Neutrophil (primary cell): ENCODE results near the gene FOXA3.
A peak's percentile ranks its signal among the peaks of the same experiment; 100 is the strongest.

ENCODE experiments used
- H3K27ac ChIP-seq: fragments of 200-600 bp; sonication (generic); 2 replicates; pipeline ENCODE4 v1.5.1; 2016; ENCODE audit warnings: mild to moderate bottlenecking, moderate library complexity
- H3K27me3 ChIP-seq: fragments of 200-600 bp; sonication (generic); 2 replicates; pipeline ENCODE4 v1.6.0; 2016; ENCODE audit warnings: mild to moderate bottlenecking
- H3K36me3 ChIP-seq: fragments of 200-600 bp; sonication (generic); 2 replicates; pipeline ENCODE4 v1.5.1; 2017
- H3K4me1 ChIP-seq, 2 experiments: fragments of 200-600 bp in 1 of 2; sonication (generic) in 1 of 2; 1 replicate in 1 of 2; 2 replicates in 1 of 2; pipeline versions ENCODE4 v1.5.1 to v1.6.1; 2013 to 2016; ENCODE audit warnings: low read depth in 1 of 2, low read length in 1 of 2, mild to moderate bottlenecking in 1 of 2, moderate library complexity in 1 of 2; ENCODE audit not compliant: control insufficient read depth in 1 of 2, insufficient read depth in 1 of 2
- H3K4me3 ChIP-seq, 2 experiments: fragments of 200-600 bp in 1 of 2; sonication (generic) in 1 of 2; 1 replicate in 1 of 2; 2 replicates in 1 of 2; pipeline ENCODE4 v1.5.1; 2013 to 2016; ENCODE audit warnings: low read depth in 1 of 2, low read length in 1 of 2, mild to moderate bottlenecking in 1 of 2, moderate library complexity in 1 of 2
- H3K9me3 ChIP-seq: fragments of 200-600 bp; sonication (generic); 2 replicates; pipeline ENCODE4 v1.5.1; 2016
- TF ChIP-seq, protein P1 (sequence below): fragments of 200-600 bp; sonication (generic); IDR thresholded peaks from 2 replicates; pipeline ENCODE4 v1.5.1; 2016; ENCODE audit warnings: antibody characterized with exemption

The FOXA3 gene

GRCh38 chr19:45885556-45886426 is 21.7 kb downstream of the FOXA3 start, which contains the start of gene IRF2BP1:
Gene IRF2BP1 (minus strand): TSS chr19:45886141. CDS start chr19:45885774, 367 bp downstream.
- Histone ChIP-seq H3K27ac (peak within 1 kb of the TSS; percentile 90), H3K4me1 (peaks cover 26 to 42% of the 10 kb centered on the region in 2 experiments), H3K27me3 (peaks cover 24% of the 10 kb centered on the region), H3K9me3 (no peaks in the 10 kb centered on the region), H3K4me3 (peak within 1 kb of the TSS; percentile 76 to 83), H3K36me3 (peaks cover 12% of the 10 kb centered on the region)
- TF ChIP-seq, protein P1, sequence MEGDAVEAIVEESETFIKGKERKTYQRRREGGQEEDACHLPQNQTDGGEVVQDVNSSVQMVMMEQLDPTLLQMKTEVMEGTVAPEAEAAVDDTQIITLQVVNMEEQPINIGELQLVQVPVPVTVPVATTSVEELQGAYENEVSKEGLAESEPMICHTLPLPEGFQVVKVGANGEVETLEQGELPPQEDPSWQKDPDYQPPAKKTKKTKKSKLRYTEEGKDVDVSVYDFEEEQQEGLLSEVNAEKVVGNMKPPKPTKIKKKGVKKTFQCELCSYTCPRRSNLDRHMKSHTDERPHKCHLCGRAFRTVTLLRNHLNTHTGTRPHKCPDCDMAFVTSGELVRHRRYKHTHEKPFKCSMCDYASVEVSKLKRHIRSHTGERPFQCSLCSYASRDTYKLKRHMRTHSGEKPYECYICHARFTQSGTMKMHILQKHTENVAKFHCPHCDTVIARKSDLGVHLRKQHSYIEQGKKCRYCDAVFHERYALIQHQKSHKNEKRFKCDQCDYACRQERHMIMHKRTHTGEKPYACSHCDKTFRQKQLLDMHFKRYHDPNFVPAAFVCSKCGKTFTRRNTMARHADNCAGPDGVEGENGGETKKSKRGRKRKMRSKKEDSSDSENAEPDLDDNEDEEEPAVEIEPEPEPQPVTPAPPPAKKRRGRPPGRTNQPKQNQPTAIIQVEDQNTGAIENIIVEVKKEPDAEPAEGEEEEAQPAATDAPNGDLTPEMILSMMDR = peak; percentile 40

GRCh38 chr19:45886427-45887199 is 22.5 kb downstream of the FOXA3 start:
- peaks cover 16% of the 10 kb centered on the region for H3K27me3 ChIP-seq
- H3K9me3 ChIP-seq = no peaks in the 10 kb centered on the region
- peaks cover 26 to 42% of the 10 kb centered on the region in 2 experiments for H3K4me1 ChIP-seq
- H3K36me3 ChIP-seq = peaks cover 18% of the 10 kb centered on the region
- TF ChIP-seq, protein P1 = no peak
- peak overlapping the region; percentile 90 for H3K27ac ChIP-seq
- H3K4me3 ChIP-seq = peak overlapping the region; percentile 76 to 83

GRCh38 chr19:45887200-45887710 is 23.1 kb downstream of the FOXA3 start:
- Histone ChIP-seq H3K27me3 (peaks cover 11% of the 10 kb centered on the region), H3K27ac (peak overlapping the region; percentile 90), H3K4me3 (peak overlapping the region; percentile 76 to 83), H3K4me1 (peaks cover 26 to 42% of the 10 kb centered on the region in 2 experiments), H3K9me3 (no peaks in the 10 kb centered on the region), H3K36me3 (peaks cover 18% of the 10 kb centered on the region)
- TF ChIP-seq, protein P1 = no peak

GRCh38 chr19:45889210-45889885 is 25.2 kb downstream of the FOXA3 start:
- TF ChIP-seq, protein P1 = no peak
- Histone ChIP-seq H3K4me1 (peaks cover 15 to 24% of the 10 kb centered on the region in 2 experiments), H3K27me3 (no peaks in the 10 kb centered on the region)

GRCh38 chr19:45890877-45891276 is 26.8 kb downstream of the FOXA3 start:
- H3K4me3 ChIP-seq = no peak overlapping the region
- peaks cover 26% of the 10 kb centered on the region for H3K36me3 ChIP-seq
- peaks cover 5 to 10% of the 10 kb centered on the region in 2 experiments for H3K4me1 ChIP-seq
- TF ChIP-seq, protein P1 = no peak
- H3K27me3 ChIP-seq = no peaks in the 10 kb centered on the region
- H3K9me3 ChIP-seq = no peaks in the 10 kb centered on the region
- H3K27ac ChIP-seq = no peak overlapping the region

More at GRCh38 chr19:45889210-45889885, 25.2 kb downstream of the FOXA3 start:
- Histone ChIP-seq H3K9me3 (no peaks in the 10 kb centered on the region), H3K4me3 (no peak overlapping the region), H3K36me3 (peaks cover 15% of the 10 kb centered on the region), H3K27ac (no peak overlapping the region)
